IPS DF 19.7 (cell line): ENCODE data around the gene UBAP1L.
A peak's percentile ranks its signal among the peaks of the same experiment; 100 is the strongest.

Experiments
- DNase-seq: peaks from one replicate; pipeline ENCODE4 v3.0.0-alpha.2; 2013; ENCODE audit warnings: low read depth, low spot score

The UBAP1L gene

GRCh38 chr15:65066635-65067316 is 48.2 kb downstream of the UBAP1L start:
- DNase-seq = no peak

- DNase-seq = no peak
Measured at GRCh38 chr15:65066001-65066634, 48.9 kb downstream of the UBAP1L start.

- no peak for DNase-seq
Measured at GRCh38 chr15:65062726-65063125, 52.3 kb downstream of the UBAP1L start.

- DNase-seq = no peak
Measured at GRCh38 chr15:65062061-65062460, 52.9 kb downstream of the UBAP1L start.

GRCh38 chr15:65060641-65061397 is 54.2 kb downstream of the UBAP1L start:
- DNase-seq = no peak

GRCh38 chr15:65059931-65060596 is 54.9 kb downstream of the UBAP1L start:
- DNase-seq = no peak

GRCh38 chr15:65059369-65059750 is 55.6 kb downstream of the UBAP1L start:
- DNase-seq = no peak

- no peak for DNase-seq
Measured at GRCh38 chr15:65058394-65059368, 56.3 kb downstream of the UBAP1L start.

GRCh38 chr15:65057549-65057940 is 57.5 kb downstream of the UBAP1L start:
- DNase-seq = no peak

GRCh38 chr15:65056868-65057548 is 58.0 kb downstream of the UBAP1L start:
- DNase-seq = no peak

- no peak for DNase-seq
Measured at GRCh38 chr15:65056106-65056505, 58.9 kb downstream of the UBAP1L start.

- DNase-seq = no peak
Measured at GRCh38 chr15:65055201-65055870, 59.7 kb downstream of the UBAP1L start.

- DNase-seq = no peak
Measured at GRCh38 chr15:65054333-65055200, 60.4 kb downstream of the UBAP1L start.

- DNase-seq = no peak
Measured at GRCh38 chr15:65052956-65053355, 62.0 kb downstream of the UBAP1L start.

- DNase-seq = no peak
Measured at GRCh38 chr15:65051266-65051665, 63.7 kb downstream of the UBAP1L start.

- no peak for DNase-seq
Measured at GRCh38 chr15:65050270-65050669, 64.7 kb downstream of the UBAP1L start.

GRCh38 chr15:65049418-65049840 is 65.6 kb downstream of the UBAP1L start:
- peak; percentile 92 for DNase-seq

- DNase-seq = no peak
Measured at GRCh38 chr15:65048241-65048640, 66.8 kb downstream of the UBAP1L start.
